ENCODE measurements around the gene ARSB.

ARSB gene

DNA sequence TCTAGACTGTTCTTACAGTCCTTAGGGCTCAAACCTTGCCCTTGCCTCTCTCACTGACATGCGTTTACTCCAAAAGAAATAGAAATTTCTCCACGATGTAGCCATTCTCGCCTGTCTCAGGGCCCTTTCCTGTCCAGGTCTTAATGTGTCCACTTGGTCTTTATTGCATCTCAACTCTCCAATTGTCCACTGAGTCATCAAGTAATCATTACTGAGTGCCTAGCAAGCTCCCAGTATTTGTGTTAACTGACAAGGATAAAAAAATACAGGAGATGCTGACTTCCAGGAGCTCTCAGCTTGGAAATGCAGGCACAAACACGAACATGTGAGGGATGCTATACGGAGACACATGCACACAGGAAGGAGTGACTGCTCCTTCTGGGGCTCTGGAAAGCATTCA lies 147.3 kb downstream of the ARSB start:
- Histone ChIP-seq H3K27me3 (ENCODE audit: control insufficient read depth, low read length) (no peaks in the 10 kb centered on the region), H3K9me2 (replicated peaks; ENCODE audit: control insufficient read depth, low read length) (no peaks in the 10 kb centered on the region), H3K27ac (ENCODE audit: low read depth, low read length) (no peak overlapping the region), H3K79me2 (ENCODE audit: control insufficient read depth, low read length) (no peaks in the 10 kb centered on the region), H4K20me1 (ENCODE audit: control insufficient read depth, insufficient read depth, low read depth, low read length) (no peaks in the 10 kb centered on the region), H3F3A (ENCODE audit: control insufficient read depth, insufficient read depth) (no peaks in the 10 kb centered on the region), H3K4me3 (ENCODE audit: low read length) (no peak overlapping the region), H3K36me3 (ENCODE audit: control insufficient read depth, low read length) (no peaks in the 10 kb centered on the region), H3K4me1 (ENCODE audit: control insufficient read depth, low read length) (peaks cover 12% of the 10 kb centered on the region), H3K9me3 (ENCODE audit: control insufficient read depth, insufficient read depth, low read length) (no peaks in the 10 kb centered on the region), H3K4me2 (ENCODE audit: low read length) (no peak overlapping the region)
- TF ChIP-seq EZH2phosphoT487 (IDR thresholded peaks at IDR 0.05; ENCODE audit: borderline replicate concordance, low read length) = no peak
- TF ChIP-seq, protein P1, sequence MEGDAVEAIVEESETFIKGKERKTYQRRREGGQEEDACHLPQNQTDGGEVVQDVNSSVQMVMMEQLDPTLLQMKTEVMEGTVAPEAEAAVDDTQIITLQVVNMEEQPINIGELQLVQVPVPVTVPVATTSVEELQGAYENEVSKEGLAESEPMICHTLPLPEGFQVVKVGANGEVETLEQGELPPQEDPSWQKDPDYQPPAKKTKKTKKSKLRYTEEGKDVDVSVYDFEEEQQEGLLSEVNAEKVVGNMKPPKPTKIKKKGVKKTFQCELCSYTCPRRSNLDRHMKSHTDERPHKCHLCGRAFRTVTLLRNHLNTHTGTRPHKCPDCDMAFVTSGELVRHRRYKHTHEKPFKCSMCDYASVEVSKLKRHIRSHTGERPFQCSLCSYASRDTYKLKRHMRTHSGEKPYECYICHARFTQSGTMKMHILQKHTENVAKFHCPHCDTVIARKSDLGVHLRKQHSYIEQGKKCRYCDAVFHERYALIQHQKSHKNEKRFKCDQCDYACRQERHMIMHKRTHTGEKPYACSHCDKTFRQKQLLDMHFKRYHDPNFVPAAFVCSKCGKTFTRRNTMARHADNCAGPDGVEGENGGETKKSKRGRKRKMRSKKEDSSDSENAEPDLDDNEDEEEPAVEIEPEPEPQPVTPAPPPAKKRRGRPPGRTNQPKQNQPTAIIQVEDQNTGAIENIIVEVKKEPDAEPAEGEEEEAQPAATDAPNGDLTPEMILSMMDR (IDR thresholded peaks at IDR 0.05; ENCODE audit: low read depth, low read length, poor library complexity, severe bottlenecking) = no peak

DNA sequence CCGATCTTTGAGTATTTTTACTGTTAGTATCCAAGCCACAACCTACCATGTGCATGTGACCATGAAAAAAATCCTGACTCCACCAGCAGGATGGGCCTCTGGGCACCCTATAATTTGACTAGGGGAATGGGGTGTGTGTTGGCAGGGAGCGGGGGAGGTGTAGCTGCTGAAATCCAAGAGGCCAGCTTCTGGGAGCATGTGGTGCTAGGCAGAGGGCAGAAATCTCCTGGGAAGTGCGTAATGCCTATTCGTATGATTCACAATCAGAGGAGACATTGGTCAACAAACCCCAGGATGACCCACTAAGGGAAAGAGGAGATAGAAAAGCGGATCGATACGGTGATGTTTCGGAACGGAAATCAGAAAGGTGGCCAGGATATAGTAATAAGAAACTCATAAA lies 149.9 kb downstream of the ARSB start:
- H3K9me2 ChIP-seq (replicated peaks; ENCODE audit: control insufficient read depth, low read length) = no peaks in the 10 kb centered on the region

DNA sequence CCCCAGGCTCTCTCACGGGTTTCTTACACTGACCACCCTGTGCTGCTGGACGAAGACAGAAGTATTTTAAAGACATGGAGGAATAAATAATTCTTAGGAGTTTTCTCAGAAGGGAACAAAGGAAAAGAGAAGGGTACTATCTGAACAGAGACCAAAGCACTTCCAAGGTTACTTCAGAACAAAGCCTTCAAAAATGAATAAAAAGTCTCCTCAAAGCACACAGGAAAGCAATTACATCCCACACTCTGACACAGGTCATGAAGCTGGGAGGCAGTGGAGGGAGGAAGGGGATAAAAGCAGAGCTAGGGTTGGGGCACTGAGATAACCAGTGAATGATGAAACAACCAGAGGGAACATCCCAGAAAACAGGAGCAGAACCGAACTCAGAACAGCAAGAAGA lies 151.8 kb downstream of the ARSB start:
- H3F3A ChIP-seq (ENCODE audit: control insufficient read depth, insufficient read depth) = no peaks in the 10 kb centered on the region; the same call in 1 of the 2 replicates
- no peak overlapping the region for H3K27ac ChIP-seq (ENCODE audit: low read depth, low read length)
- H3K27me3 ChIP-seq (ENCODE audit: control insufficient read depth, low read length) = no peaks in the 10 kb centered on the region
- H3K4me2 ChIP-seq (ENCODE audit: low read length) = no peak overlapping the region
- no peaks in the 10 kb centered on the region for H3K79me2 ChIP-seq (ENCODE audit: control insufficient read depth, low read length)
- H3K9me3 ChIP-seq (ENCODE audit: control insufficient read depth, insufficient read depth, low read length) = no peaks in the 10 kb centered on the region
- peaks cover 8% of the 10 kb centered on the region for H3K4me1 ChIP-seq (ENCODE audit: control insufficient read depth, low read length)
- TF ChIP-seq, protein P1 (IDR thresholded peaks at IDR 0.05; ENCODE audit: low read depth, low read length, poor library complexity, severe bottlenecking) = no peak
- no peak for TF ChIP-seq EZH2phosphoT487 (IDR thresholded peaks at IDR 0.05; ENCODE audit: borderline replicate concordance, low read length)
- H4K20me1 ChIP-seq (ENCODE audit: control insufficient read depth, insufficient read depth, low read depth, low read length) = no peaks in the 10 kb centered on the region
- no peaks in the 10 kb centered on the region for H3K9me2 ChIP-seq (replicated peaks; ENCODE audit: control insufficient read depth, low read length)
- no peaks in the 10 kb centered on the region for H3K36me3 ChIP-seq (ENCODE audit: control insufficient read depth, low read length)
- no peak overlapping the region for H3K4me3 ChIP-seq (ENCODE audit: low read length)

More for the DNA sequence above, 149.9 kb downstream of the ARSB start:
- Histone ChIP-seq H3K79me2 (ENCODE audit: control insufficient read depth, low read length) (no peaks in the 10 kb centered on the region), H3K4me3 (ENCODE audit: low read length) (no peak overlapping the region), H3K4me1 (ENCODE audit: control insufficient read depth, low read length) (no peaks in the 10 kb centered on the region), H3K4me2 (ENCODE audit: low read length) (no peak overlapping the region), H3K9me3 (ENCODE audit: control insufficient read depth, insufficient read depth, low read length) (no peaks in the 10 kb centered on the region), H3F3A (ENCODE audit: control insufficient read depth, insufficient read depth) (no peaks in the 10 kb centered on the region), H3K36me3 (ENCODE audit: control insufficient read depth, low read length) (no peaks in the 10 kb centered on the region), H4K20me1 (ENCODE audit: control insufficient read depth, insufficient read depth, low read depth, low read length) (no peaks in the 10 kb centered on the region), H3K27ac (ENCODE audit: low read depth, low read length) (no peak overlapping the region), H3K27me3 (ENCODE audit: control insufficient read depth, low read length) (no peaks in the 10 kb centered on the region)
- TF ChIP-seq EZH2phosphoT487 (IDR thresholded peaks at IDR 0.05; ENCODE audit: borderline replicate concordance, low read length) = no peak
- TF ChIP-seq, protein P1 (IDR thresholded peaks at IDR 0.05; ENCODE audit: low read depth, low read length, poor library complexity, severe bottlenecking) = no peak
